Osteoblast (primary cell): ENCODE measurements around the gene BMPR1B. TPM values are rescaled to one million over a fixed set of nuclear protein-coding genes. Genes with fewer than 3 reads are reported as not detected.

ENCODE experiments used
- DNase-seq: peaks from one replicate; pipeline ENCODE4 v3.0.0; 2011; ENCODE audit warnings: low spot score, mixed read lengths; ENCODE audit not compliant: insufficient read length; ENCODE audit errors: missing footprints
- H2AFZ ChIP-seq: 2 replicates; pipeline ENCODE4 v1.6.0; 2011; ENCODE audit warnings: mild to moderate bottlenecking, low read length
- H3K27ac ChIP-seq: 2 replicates; pipeline ENCODE4 v1.5.1; 2011; ENCODE audit warnings: mild to moderate bottlenecking, low read depth, low read length, moderate library complexity
- H3K27me3 ChIP-seq: 2 replicates; pipeline ENCODE4 v1.6.0; 2012; ENCODE audit warnings: mild to moderate bottlenecking, control low read depth, inconsistent platforms, low read length, moderate library complexity; ENCODE audit not compliant: insufficient read depth
- H3K36me3 ChIP-seq: 2 replicates; pipeline ENCODE4 v1.5.1; 2011; ENCODE audit warnings: mild to moderate bottlenecking, low read length, control low read depth, moderate library complexity; ENCODE audit not compliant: insufficient read depth
- H3K4me1 ChIP-seq: 2 replicates; pipeline ENCODE4 v1.5.1; 2011; ENCODE audit warnings: mild to moderate bottlenecking, low read length, control low read depth, moderate library complexity; ENCODE audit not compliant: insufficient read depth
- H3K4me2 ChIP-seq: 2 replicates; pipeline ENCODE4 v1.6.0; 2011; ENCODE audit warnings: mild to moderate bottlenecking, low read length; ENCODE audit not compliant: insufficient read depth
- H3K4me3 ChIP-seq: fragments of 200-600 bp; sonication (generic); 3 replicates; pipeline ENCODE4 v1.5.1; 2012; ENCODE audit warnings: mild to moderate bottlenecking, low read length, inconsistent platforms; ENCODE audit not compliant: insufficient read depth
- H3K79me2 ChIP-seq: 2 replicates; pipeline ENCODE4 v1.6.0; 2012; ENCODE audit warnings: mild to moderate bottlenecking, low read length, control low read depth, inconsistent platforms; ENCODE audit not compliant: insufficient read depth
- H3K9me3 ChIP-seq: 2 replicates; pipeline ENCODE4 v1.5.1; 2011; ENCODE audit warnings: low read depth, low read length, control low read depth
- H4K20me1 ChIP-seq: 2 replicates; pipeline ENCODE4 v1.6.0; 2012; ENCODE audit warnings: mild to moderate bottlenecking, low read length, control low read depth; ENCODE audit not compliant: insufficient read depth
- total RNA-seq: library from RNA; depleted of rRNA; stranded (reverse); fragments of >200 nt; gene quantifications from 2 replicates; pipeline ENCODE4 v1.2.3, GENCODE V29; 2012
- TF ChIP-seq, protein P1 (sequence below): IDR thresholded peaks from 2 replicates; pipeline ENCODE4 v1.5.1; 2011; ENCODE audit warnings: mild to moderate bottlenecking, low read depth, low read length, moderate library complexity; ENCODE audit errors: extremely low read depth

Gene BMPR1B
- total RNA-seq, 1 donor = 2.5 TPM

DNA sequence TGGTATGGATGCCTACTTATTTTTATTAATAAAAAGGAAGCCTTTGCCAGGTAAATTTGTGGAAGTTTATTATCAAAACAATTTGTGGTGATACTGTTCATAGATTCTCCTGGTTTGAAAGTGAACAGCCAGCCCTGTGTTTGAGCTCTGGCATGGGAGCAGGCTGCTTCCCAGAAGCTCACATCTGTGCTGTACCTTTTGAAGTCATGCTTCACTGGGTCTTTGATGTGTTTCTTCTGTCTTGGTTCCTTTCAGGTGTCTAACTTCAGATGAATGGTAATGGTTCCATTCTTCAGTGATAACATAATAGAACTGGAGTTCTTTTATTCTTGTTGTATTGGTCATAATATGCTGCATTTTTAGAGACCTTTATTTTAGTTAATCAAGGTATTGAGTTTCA, 85.5 kb downstream of the BMPR1B start:
- no peaks in the 10 kb centered on the region for H3K9me3 ChIP-seq
- no peak for DNase-seq
- H3K27me3 ChIP-seq = no peaks in the 10 kb centered on the region
- H3K27ac ChIP-seq = no peak overlapping the region
- H3K4me3 ChIP-seq = no peak overlapping the region
- no peaks in the 10 kb centered on the region for H3K79me2 ChIP-seq
- TF ChIP-seq, protein P1, sequence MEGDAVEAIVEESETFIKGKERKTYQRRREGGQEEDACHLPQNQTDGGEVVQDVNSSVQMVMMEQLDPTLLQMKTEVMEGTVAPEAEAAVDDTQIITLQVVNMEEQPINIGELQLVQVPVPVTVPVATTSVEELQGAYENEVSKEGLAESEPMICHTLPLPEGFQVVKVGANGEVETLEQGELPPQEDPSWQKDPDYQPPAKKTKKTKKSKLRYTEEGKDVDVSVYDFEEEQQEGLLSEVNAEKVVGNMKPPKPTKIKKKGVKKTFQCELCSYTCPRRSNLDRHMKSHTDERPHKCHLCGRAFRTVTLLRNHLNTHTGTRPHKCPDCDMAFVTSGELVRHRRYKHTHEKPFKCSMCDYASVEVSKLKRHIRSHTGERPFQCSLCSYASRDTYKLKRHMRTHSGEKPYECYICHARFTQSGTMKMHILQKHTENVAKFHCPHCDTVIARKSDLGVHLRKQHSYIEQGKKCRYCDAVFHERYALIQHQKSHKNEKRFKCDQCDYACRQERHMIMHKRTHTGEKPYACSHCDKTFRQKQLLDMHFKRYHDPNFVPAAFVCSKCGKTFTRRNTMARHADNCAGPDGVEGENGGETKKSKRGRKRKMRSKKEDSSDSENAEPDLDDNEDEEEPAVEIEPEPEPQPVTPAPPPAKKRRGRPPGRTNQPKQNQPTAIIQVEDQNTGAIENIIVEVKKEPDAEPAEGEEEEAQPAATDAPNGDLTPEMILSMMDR = no peak
- no peaks in the 10 kb centered on the region for H3K4me1 ChIP-seq
- no peaks in the 10 kb centered on the region for H3K36me3 ChIP-seq
- no peak overlapping the region for H2AFZ ChIP-seq
- no peaks in the 10 kb centered on the region for H4K20me1 ChIP-seq
- H3K4me2 ChIP-seq = no peak overlapping the region

DNA sequence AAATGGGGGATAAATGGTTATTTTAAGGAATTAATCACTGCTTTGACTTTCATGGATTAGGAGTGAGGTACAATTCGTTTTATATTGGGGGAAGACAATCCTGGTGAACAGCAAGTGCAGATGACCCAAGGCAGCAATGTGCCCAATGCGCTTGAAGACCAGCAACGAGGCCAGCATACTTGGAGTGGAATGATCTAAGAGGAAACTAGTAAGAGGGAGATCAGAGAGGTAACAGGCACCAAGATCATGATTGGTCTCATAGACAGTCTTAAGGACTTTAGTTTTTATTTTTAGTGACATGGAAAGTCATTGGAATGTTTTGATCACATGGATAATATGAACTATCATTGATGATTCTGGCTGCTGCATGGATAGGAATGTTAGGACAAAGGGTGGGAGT, 90.6 kb downstream of the BMPR1B start:
- Histone ChIP-seq H3K4me3 (no peak overlapping the region), H3K9me3 (no peaks in the 10 kb centered on the region), H3K36me3 (no peaks in the 10 kb centered on the region), H2AFZ (no peak overlapping the region), H3K27ac (no peak overlapping the region), H3K4me1 (no peaks in the 10 kb centered on the region), H4K20me1 (no peaks in the 10 kb centered on the region), H3K27me3 (no peaks in the 10 kb centered on the region), H3K4me2 (no peak overlapping the region), H3K79me2 (no peaks in the 10 kb centered on the region)
- TF ChIP-seq, protein P1 = no peak
- no peak for DNase-seq

DNA sequence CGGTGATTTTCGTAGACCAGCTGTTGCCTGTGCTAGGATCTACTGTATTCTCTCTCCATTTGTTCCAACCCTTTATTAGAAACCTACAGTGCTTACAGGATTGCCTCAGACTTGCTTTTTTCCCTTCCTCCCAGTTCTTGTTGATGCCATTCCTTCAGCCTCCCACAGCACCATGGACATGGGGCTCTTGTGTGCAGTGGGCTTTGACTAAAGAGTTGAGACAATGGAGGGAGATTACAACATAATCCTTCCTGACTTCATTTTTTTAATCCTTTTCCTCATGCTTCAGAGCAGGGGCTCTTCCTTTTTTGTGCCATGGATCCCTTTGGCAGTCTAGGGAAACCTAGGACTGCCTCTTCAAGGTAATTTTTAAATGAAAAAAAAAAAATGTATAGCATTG, 92.1 kb downstream of the BMPR1B start:
- TF ChIP-seq, protein P1 = no peak
- H3K36me3 ChIP-seq = no peaks in the 10 kb centered on the region
- H2AFZ ChIP-seq = no peak overlapping the region
- no peaks in the 10 kb centered on the region for H3K9me3 ChIP-seq
- no peak for DNase-seq
- no peak overlapping the region for H3K27ac ChIP-seq
- H3K79me2 ChIP-seq = no peaks in the 10 kb centered on the region
- no peaks in the 10 kb centered on the region for H4K20me1 ChIP-seq
- no peaks in the 10 kb centered on the region for H3K4me1 ChIP-seq
- H3K4me2 ChIP-seq = no peak overlapping the region
- H3K4me3 ChIP-seq = no peak overlapping the region
- no peaks in the 10 kb centered on the region for H3K27me3 ChIP-seq

DNA sequence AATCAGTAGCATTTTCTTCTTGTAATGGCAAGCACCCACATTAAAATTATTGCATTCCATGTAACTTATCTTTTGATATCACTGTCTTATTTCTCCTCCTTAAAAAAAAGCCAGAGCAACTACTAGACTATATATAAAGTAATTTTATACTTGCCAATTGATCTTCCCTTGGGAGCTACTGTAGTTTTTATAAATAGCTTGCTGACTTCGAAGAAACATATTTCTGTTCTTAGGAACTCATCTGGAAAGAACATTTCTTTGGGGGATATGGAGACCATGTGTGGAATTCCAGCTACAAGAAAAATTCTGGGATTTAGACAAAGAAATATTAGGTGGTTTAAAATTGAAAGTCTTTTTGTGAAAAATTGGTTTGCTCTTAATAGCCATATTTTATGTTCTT, 94.9 kb downstream of the BMPR1B start:
- no peak overlapping the region for H2AFZ ChIP-seq
- no peaks in the 10 kb centered on the region for H3K4me1 ChIP-seq
- H3K4me3 ChIP-seq = no peak overlapping the region
- no peak overlapping the region for H3K4me2 ChIP-seq
- no peak for DNase-seq
- no peaks in the 10 kb centered on the region for H3K9me3 ChIP-seq
- H3K27ac ChIP-seq = no peak overlapping the region
- H3K79me2 ChIP-seq = no peaks in the 10 kb centered on the region
- TF ChIP-seq, protein P1 = no peak
- H4K20me1 ChIP-seq = no peaks in the 10 kb centered on the region
- no peaks in the 10 kb centered on the region for H3K27me3 ChIP-seq
- H3K36me3 ChIP-seq = no peaks in the 10 kb centered on the region
